Neural crest cell (in vitro differentiated cells): ENCODE data around the gene CPNE8. TPM values are rescaled to one million over a fixed set of nuclear protein-coding genes. Genes with fewer than 3 reads are reported as not detected.

Source experiments
- DNase-seq: peaks from one replicate; pipeline ENCODE4 v3.0.0; 2021; ENCODE audit warnings: low read depth, mixed read lengths, low spot score
- H3K27ac Mint-ChIP-seq: one replicate; pipeline ENCODE4 v1.8.0; 2021; ENCODE audit warnings: mild to moderate bottlenecking, mixed read lengths; ENCODE audit not compliant: unreplicated experiment
- H3K27me3 Mint-ChIP-seq: 2 replicates; pipeline ENCODE4 v1.8.0; 2021; ENCODE audit warnings: low read depth, mild to moderate bottlenecking, mixed read lengths
- H3K36me3 Mint-ChIP-seq: 2 replicates; pipeline ENCODE4 v1.8.0; 2021; ENCODE audit warnings: low read depth, mild to moderate bottlenecking, mixed read lengths
- H3K4me1 Mint-ChIP-seq: 2 replicates; pipeline ENCODE4 v1.8.0; 2021; ENCODE audit warnings: mixed read lengths
- H3K4me3 Mint-ChIP-seq: one replicate; pipeline ENCODE4 v1.8.0; 2021; ENCODE audit warnings: mild to moderate bottlenecking, mixed read lengths
- H3K9me3 Mint-ChIP-seq: 2 replicates; pipeline ENCODE4 v1.8.0; 2021; ENCODE audit warnings: mixed read lengths
- CTCF ChIP-seq: fragments of 200-600 bp; sonication (generic); conservative IDR thresholded peaks from 2 replicates; pipeline ENCODE4 v1.5.0; 2021; ENCODE audit warnings: antibody characterized with exemption, mild to moderate bottlenecking
- total RNA-seq: library from RNA; stranded (reverse); gene quantifications from 2 replicates; pipeline ENCODE4 v1.2.1, GENCODE V29; 2021

Gene CPNE8
- total RNA-seq, 1 donor from 2014 or later, result 7.0 TPM

GRCh38 chr12:38932320-38932719 lies 26.9 kb upstream of the CPNE8 start:
- no peaks in the 10 kb centered on the region for H3K36me3 Mint-ChIP-seq
- H3K27me3 Mint-ChIP-seq, result peaks cover 4% of the 10 kb centered on the region
- no peaks in the 10 kb centered on the region for H3K9me3 Mint-ChIP-seq
- H3K27ac Mint-ChIP-seq, result no peak overlapping the region
- no peak overlapping the region for H3K4me3 Mint-ChIP-seq
- no peaks in the 10 kb centered on the region for H3K4me1 Mint-ChIP-seq
- no peak for DNase-seq
- TF ChIP-seq CTCF, result no peak

GRCh38 chr12:38931461-38931860 lies 26.1 kb upstream of the CPNE8 start:
- DNase-seq, result no peak
- Mint-ChIP-seq H3K9me3 (no peaks in the 10 kb centered on the region), H3K27me3 (peaks cover 4% of the 10 kb centered on the region), H3K4me3 (no peak overlapping the region), H3K36me3 (no peaks in the 10 kb centered on the region), H3K27ac (no peak overlapping the region), H3K4me1 (no peaks in the 10 kb centered on the region)
- TF ChIP-seq CTCF, result no peak

GRCh38 chr12:38930990-38931389 lies 25.6 kb upstream of the CPNE8 start:
- no peak overlapping the region for H3K4me3 Mint-ChIP-seq

GRCh38 chr12:38926501-38926900 lies 21.1 kb upstream of the CPNE8 start:
- Mint-ChIP-seq H3K27me3 (peaks cover 4% of the 10 kb centered on the region), H3K4me1 (no peaks in the 10 kb centered on the region), H3K9me3 (no peaks in the 10 kb centered on the region), H3K27ac (no peak overlapping the region), H3K4me3 (no peak overlapping the region), H3K36me3 (no peaks in the 10 kb centered on the region)
- TF ChIP-seq CTCF, result no peak
- no peak for DNase-seq

More at GRCh38 chr12:38930990-38931389, 25.6 kb upstream of the CPNE8 start:
- Mint-ChIP-seq H3K36me3 (no peaks in the 10 kb centered on the region), H3K4me1 (no peaks in the 10 kb centered on the region), H3K9me3 (no peaks in the 10 kb centered on the region), H3K27me3 (peaks cover 4% of the 10 kb centered on the region), H3K27ac (peak overlapping the region; percentile 83)
- TF ChIP-seq CTCF, result no peak
- DNase-seq, result no peak

GRCh38 chr12:38921025-38921677 lies 15.8 kb upstream of the CPNE8 start:
- TF ChIP-seq CTCF, result peak; percentile 78
- no peaks in the 10 kb centered on the region for H3K36me3 Mint-ChIP-seq
- no peaks in the 10 kb centered on the region for H3K27me3 Mint-ChIP-seq
- DNase-seq, result peak; percentile 11
- no peaks in the 10 kb centered on the region for H3K4me1 Mint-ChIP-seq
- no peak overlapping the region for H3K27ac Mint-ChIP-seq
- H3K9me3 Mint-ChIP-seq, result no peaks in the 10 kb centered on the region
- H3K4me3 Mint-ChIP-seq, result no peak overlapping the region
